ENCODE data around the gene GDF15.

DNA sequence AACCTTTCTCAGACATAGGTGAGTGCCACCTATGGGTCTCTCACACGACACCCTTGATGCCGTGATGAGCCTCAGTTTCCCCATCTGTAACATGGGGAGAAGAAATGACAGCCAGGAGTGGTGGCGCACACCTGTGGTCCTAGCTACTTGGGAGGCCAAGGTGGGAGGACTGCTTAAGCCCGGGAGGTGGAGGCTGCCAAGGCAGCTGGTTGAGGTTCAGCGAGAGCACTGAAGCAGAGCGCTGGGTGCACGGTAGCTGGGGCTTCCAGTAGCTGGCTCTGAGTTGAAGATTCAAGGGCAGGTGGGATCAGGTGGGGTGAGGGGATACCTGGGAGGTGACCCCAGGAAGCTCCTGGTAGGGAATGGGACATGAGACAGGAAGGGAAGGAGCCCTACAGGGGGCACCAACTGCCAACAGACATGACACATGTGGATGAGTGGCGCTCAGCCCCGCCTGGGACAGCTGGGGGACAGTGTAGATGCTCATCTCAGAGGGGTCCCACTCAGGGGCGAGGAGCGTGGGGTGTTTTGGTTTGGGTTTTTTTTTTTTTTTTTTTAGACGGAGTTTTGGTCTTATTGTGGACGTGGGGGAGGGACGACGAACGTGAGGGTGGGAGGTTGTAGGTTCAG is 26.8 kb downstream of the GDF15 start:
- TF ChIP-seq, protein P1, sequence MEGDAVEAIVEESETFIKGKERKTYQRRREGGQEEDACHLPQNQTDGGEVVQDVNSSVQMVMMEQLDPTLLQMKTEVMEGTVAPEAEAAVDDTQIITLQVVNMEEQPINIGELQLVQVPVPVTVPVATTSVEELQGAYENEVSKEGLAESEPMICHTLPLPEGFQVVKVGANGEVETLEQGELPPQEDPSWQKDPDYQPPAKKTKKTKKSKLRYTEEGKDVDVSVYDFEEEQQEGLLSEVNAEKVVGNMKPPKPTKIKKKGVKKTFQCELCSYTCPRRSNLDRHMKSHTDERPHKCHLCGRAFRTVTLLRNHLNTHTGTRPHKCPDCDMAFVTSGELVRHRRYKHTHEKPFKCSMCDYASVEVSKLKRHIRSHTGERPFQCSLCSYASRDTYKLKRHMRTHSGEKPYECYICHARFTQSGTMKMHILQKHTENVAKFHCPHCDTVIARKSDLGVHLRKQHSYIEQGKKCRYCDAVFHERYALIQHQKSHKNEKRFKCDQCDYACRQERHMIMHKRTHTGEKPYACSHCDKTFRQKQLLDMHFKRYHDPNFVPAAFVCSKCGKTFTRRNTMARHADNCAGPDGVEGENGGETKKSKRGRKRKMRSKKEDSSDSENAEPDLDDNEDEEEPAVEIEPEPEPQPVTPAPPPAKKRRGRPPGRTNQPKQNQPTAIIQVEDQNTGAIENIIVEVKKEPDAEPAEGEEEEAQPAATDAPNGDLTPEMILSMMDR (conservative IDR thresholded peaks at IDR 0.05), result no peak
- TF ChIP-seq EZH2 (IDR thresholded peaks at IDR 0.05; ENCODE audit: low read depth), result no peak

Measured in PC-9 (cell line).